Panc1 (cell line): ENCODE results near the gene PRRX2. TPM values are rescaled to one million over a fixed set of nuclear protein-coding genes. Genes with fewer than 3 reads are reported as not detected.

Experiments
- ATAC-seq: fragments of 200-7000 bp; cut with Tn5 transposase; 2 replicates; pipeline ENCODE4 v1.9.1; 2020; ENCODE audit warnings: mild to moderate bottlenecking, moderate library complexity
- BruUV-seq: library from RNA; stranded (reverse); fragments of 400-500 nt; replicated peaks from 2 replicates; lab custom pipeline; 2021; lab: Mats Ljungman, UMichigan
- CTCF ChIA-PET: fragments of 300-600 bp; sonication (Branson Sonifier 250); formaldehyde crosslinking; loops from one replicate; lab custom pipeline; 2022; ENCODE audit warnings: antibody characterized with exemption; lab: Charles Lee
- POLR2A ChIA-PET: fragments of 300-600 bp; sonication (Branson Sonifier 250); formaldehyde crosslinking; loops from one replicate; lab custom pipeline; 2022; ENCODE audit warnings: antibody characterized with exemption; lab: Charles Lee
- DNase-seq: peaks from one replicate; pipeline ENCODE4 v3.0.0-alpha.2; 2010; ENCODE audit warnings: low read depth, low spot score
- H3K27ac ChIP-seq: 2 replicates; pipeline ENCODE4 v1.5.1; 2011; ENCODE audit warnings: mild to moderate bottlenecking, low read length, inconsistent platforms
- H3K27me3 ChIP-seq: fragments of 200-500 bp; sonication (Bioruptor generic); 2 replicates; pipeline ENCODE4 v1.6.0; 2014; ENCODE audit warnings: low read length, inconsistent platforms; ENCODE audit not compliant: control insufficient read depth, insufficient read depth
- H3K36me3 ChIP-seq: fragments of 200-500 bp; sonication (Bioruptor generic); 2 replicates; pipeline ENCODE4 v1.5.1; 2014; ENCODE audit warnings: inconsistent platforms, mild to moderate bottlenecking, low read length, moderate library complexity; ENCODE audit not compliant: control insufficient read depth, insufficient read depth
- H3K4me1 ChIP-seq: 2 replicates; pipeline ENCODE4 v1.5.1; 2011; ENCODE audit warnings: inconsistent platforms, mild to moderate bottlenecking, low read length, moderate library complexity; ENCODE audit not compliant: control insufficient read depth, insufficient read depth
- H3K4me3 ChIP-seq, 2 experiments: 2 replicates each; pipeline ENCODE4 v1.5.1; 2011 to 2012; ENCODE audit warnings: low read depth in 2 of 2, low read length in 2 of 2, mild to moderate bottlenecking in 2 of 2, inconsistent platforms in 1 of 2, moderate library complexity in 1 of 2
- H3K9me3 ChIP-seq: fragments of 200-500 bp; sonication (Bioruptor generic); 2 replicates; pipeline ENCODE4 v1.5.1; 2014; ENCODE audit warnings: low read depth, mild to moderate bottlenecking, inconsistent platforms, low read length, moderate library complexity; ENCODE audit not compliant: control insufficient read depth, insufficient read depth
- CTCF ChIP-seq: fragments of 450-650 bp; IDR thresholded peaks from 2 replicates; pipeline ENCODE4 v1.5.1; 2017; ENCODE audit warnings: mild to moderate bottlenecking
- POLR2AphosphoS5 ChIP-seq: IDR thresholded peaks from 2 replicates; pipeline ENCODE4 v1.6.1; 2012; ENCODE audit warnings: mild to moderate bottlenecking, low read depth, low read length, moderate library complexity
- REST ChIP-seq, 2 experiments: IDR thresholded peaks; 2 replicates each; pipeline ENCODE4 v1.6.1; 2011 to 2012; ENCODE audit warnings: low read depth in 2 of 2, control low read depth in 1 of 2, low read length in 1 of 2, mild to moderate bottlenecking in 1 of 2, moderate library complexity in 1 of 2; ENCODE audit not compliant: insufficient read depth in 1 of 2
- SIN3A ChIP-seq: IDR thresholded peaks from 2 replicates; pipeline ENCODE4 v1.6.1; 2012; ENCODE audit warnings: low read depth, mild to moderate bottlenecking, low read length, moderate library complexity, borderline replicate concordance; ENCODE audit not compliant: insufficient read depth
- TCF7L2 ChIP-seq: IDR thresholded peaks from 2 replicates; pipeline ENCODE4 v1.6.1; 2011; ENCODE audit warnings: mild to moderate bottlenecking, low read depth, low read length, inconsistent platforms
- in situ Hi-C: cut with HindIII; loops from 2 replicates; pipeline ENCODE4 v1.10.0; 2016; ENCODE audit warnings: low sequenced_read_pairs, low pct_unique_long_range_greater_than_20kb
- intact Hi-C: fragments of 100-400 bp; cut with micrococcal nuclease; formaldehyde crosslinking; loops from one replicate; pipeline ENCODE4 v1.10.0; 2022; ENCODE audit not compliant: unreplicated experiment
- total RNA-seq: library from RNA; stranded (reverse); gene quantifications from one replicate; pipeline ENCODE4 v1.2.1, GENCODE V29; 2021; ENCODE audit not compliant: unreplicated experiment

PRRX2 gene
- total RNA-seq, 1 experiment from 2014 or later = 6.3 TPM

GRCh38 chr9:129639034-129639630 is 26.3 kb upstream of the PRRX2 start:
- ATAC-seq (no peak), DNase-seq (no peak)
- H3K36me3 ChIP-seq = no peaks in the 10 kb centered on the region; the same call in 1 of the 2 replicates
- BruUV-seq = no TSS peak
- no peaks in the 10 kb centered on the region for H3K27me3 ChIP-seq
- no peaks in the 10 kb centered on the region for H3K9me3 ChIP-seq
- TF ChIP-seq REST (IDR thresholded peaks at IDR 0.05; ENCODE audit: insufficient read depth in 1 of 2, low read depth in 2 of 2, low read length in 1 of 2) (no peak), CTCF (no peak), TCF7L2 (no peak), POLR2AphosphoS5 (no peak), SIN3A (no peak)
- H3K4me1 ChIP-seq = no peaks in the 10 kb centered on the region
- ChIA-PET POLR2A (no interaction called here), CTCF (interaction anchor here (1.1 kb wide), 1 partner anchor 30 kb away, joined by 3 read pairs; no protein-coding TSS in a partner anchor)
- intact Hi-C loops (no loop called here), in situ Hi-C loops (no loop called here)
- no peak overlapping the region for H3K27ac ChIP-seq
- no peak overlapping the region for H3K4me3 ChIP-seq

- intact Hi-C loops (loop anchor here (5.0 kb wide), 2 partner anchors 78 to 143 kb away; no protein-coding TSS in a partner anchor), in situ Hi-C loops (no loop called here)
- H3K4me3 ChIP-seq = no peak overlapping the region
- TF ChIP-seq SIN3A (no peak), CTCF (no peak), POLR2AphosphoS5 (no peak), TCF7L2 (no peak), REST (IDR thresholded peaks at IDR 0.05; ENCODE audit: insufficient read depth in 1 of 2, low read depth in 2 of 2, low read length in 1 of 2) (no peak)
- POLR2A ChIA-PET = interaction anchor here (0.5 kb wide), 1 partner anchor 462 kb away, joined by 4 read pairs; no protein-coding TSS in a partner anchor
- H3K27ac ChIP-seq = no peak overlapping the region
- no peak for ATAC-seq
- no peaks in the 10 kb centered on the region; the same call in 1 of the 2 replicates for H3K36me3 ChIP-seq
- no peak for DNase-seq
- CTCF ChIA-PET = interaction anchor here (0.6 to 1.1 kb wide), 2 partner anchors 31 to 145 kb away, joined by 3 to 5 read pairs; no protein-coding TSS in a partner anchor
- H3K27me3 ChIP-seq = no peaks in the 10 kb centered on the region
- no peaks in the 10 kb centered on the region for H3K9me3 ChIP-seq
- no peaks in the 10 kb centered on the region for H3K4me1 ChIP-seq
- BruUV-seq = no TSS peak
Measured at GRCh38 chr9:129639756-129640085, 25.7 kb upstream of the PRRX2 start.
